ENCODE results near the gene ABCD1.

Gene ABCD1

DNA sequence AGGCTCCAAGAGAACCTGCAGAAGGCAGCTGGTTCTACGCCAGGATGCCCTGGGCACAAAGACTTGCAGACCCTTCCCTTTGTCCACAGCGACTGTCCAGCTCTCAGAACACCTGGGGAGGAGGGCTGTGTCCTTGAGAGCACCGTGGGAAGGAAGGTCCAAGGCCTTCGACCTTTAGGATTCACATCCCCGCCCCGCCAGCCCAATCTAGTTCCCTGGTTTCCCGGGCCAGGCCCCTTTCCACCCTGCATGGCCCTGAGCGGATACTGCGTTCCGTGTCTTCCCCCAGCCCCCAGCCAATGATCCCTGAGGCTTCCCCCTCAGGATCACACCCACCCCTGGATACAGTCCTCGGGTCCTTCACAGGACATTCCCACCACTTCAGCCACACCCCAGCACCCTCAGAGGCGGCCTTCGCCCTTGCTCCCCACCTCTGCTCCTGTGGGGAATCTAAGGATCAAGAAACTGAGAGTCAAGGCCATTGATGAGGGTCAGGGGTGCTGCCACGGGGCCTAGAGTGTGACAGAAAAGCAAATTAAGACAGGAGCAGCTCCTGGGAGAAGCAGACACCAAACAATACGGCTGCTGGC, 9.1 kb downstream of the ABCD1 start:
- ChIA-PET POLR2A (interaction anchor here (1.1 kb wide), 1 partner anchor 13 kb away, joined by 6 read pairs; no protein-coding TSS in a partner anchor), CTCF (interaction anchor here (0.5 to 1.2 kb wide), 6 partner anchors 18 to 1996 kb away, joined by 3 to 5 read pairs (median 3); no protein-coding TSS in a partner anchor)
- TF ChIP-seq ZNF518A (tag by site-specific recombination; conservative IDR thresholded peaks at IDR 0.05; ENCODE audit: low read depth) (no peak), GLI2 (tag by site-specific recombination; IDR thresholded peaks at IDR 0.05; ENCODE audit: borderline replicate concordance, low read depth) (no peak), ZNF747 (tag by site-specific recombination; IDR thresholded peaks at IDR 0.05) (no peak), ZNF555 (tag by site-specific recombination; conservative IDR thresholded peaks at IDR 0.05) (no peak), ZNF324 (tag by site-specific recombination; IDR thresholded peaks at IDR 0.05) (no peak), ZEB2 (tag by site-specific recombination; IDR thresholded peaks at IDR 0.05) (no peak), ZNF791 (tag by site-specific recombination; IDR thresholded peaks at IDR 0.05) (no peak), ZSCAN16 (tag by site-specific recombination; IDR thresholded peaks at IDR 0.05) (no peak), ZNF670 (tag by site-specific recombination; IDR thresholded peaks at IDR 0.05; ENCODE audit: low read depth) (no peak), ZNF549 (tag by site-specific recombination; IDR thresholded peaks at IDR 0.05) (no peak), ZIC2 (tag by site-specific recombination; IDR thresholded peaks at IDR 0.05) (no peak)
- TF ChIP-seq, protein P1, sequence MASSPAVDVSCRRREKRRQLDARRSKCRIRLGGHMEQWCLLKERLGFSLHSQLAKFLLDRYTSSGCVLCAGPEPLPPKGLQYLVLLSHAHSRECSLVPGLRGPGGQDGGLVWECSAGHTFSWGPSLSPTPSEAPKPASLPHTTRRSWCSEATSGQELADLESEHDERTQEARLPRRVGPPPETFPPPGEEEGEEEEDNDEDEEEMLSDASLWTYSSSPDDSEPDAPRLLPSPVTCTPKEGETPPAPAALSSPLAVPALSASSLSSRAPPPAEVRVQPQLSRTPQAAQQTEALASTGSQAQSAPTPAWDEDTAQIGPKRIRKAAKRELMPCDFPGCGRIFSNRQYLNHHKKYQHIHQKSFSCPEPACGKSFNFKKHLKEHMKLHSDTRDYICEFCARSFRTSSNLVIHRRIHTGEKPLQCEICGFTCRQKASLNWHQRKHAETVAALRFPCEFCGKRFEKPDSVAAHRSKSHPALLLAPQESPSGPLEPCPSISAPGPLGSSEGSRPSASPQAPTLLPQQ (tag by site-specific recombination; IDR thresholded peaks at IDR 0.05): no peak
- TF ChIP-seq, protein P2, sequence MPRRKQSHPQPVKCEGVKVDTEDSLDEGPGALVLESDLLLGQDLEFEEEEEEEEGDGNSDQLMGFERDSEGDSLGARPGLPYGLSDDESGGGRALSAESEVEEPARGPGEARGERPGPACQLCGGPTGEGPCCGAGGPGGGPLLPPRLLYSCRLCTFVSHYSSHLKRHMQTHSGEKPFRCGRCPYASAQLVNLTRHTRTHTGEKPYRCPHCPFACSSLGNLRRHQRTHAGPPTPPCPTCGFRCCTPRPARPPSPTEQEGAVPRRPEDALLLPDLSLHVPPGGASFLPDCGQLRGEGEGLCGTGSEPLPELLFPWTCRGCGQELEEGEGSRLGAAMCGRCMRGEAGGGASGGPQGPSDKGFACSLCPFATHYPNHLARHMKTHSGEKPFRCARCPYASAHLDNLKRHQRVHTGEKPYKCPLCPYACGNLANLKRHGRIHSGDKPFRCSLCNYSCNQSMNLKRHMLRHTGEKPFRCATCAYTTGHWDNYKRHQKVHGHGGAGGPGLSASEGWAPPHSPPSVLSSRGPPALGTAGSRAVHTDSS (tag by site-specific recombination; IDR thresholded peaks at IDR 0.05): no peak
- Histone ChIP-seq H3K36me3 (ENCODE audit: control insufficient read depth in 2 of 2, insufficient read depth in 1 of 2, low read length in 2 of 2) (peaks cover 0 to 35% of the 10 kb centered on the region in 2 experiments; a peak in 1 of 3 replicates), H3K4me1 (ENCODE audit: control insufficient read depth, insufficient read depth, low read length) (no peaks in the 10 kb centered on the region), H3K27ac (ENCODE audit: extremely low read depth, low read depth, low read length) (no peak overlapping the region), H3K4me3 (ENCODE audit: low read depth, low read length) (no peak overlapping the region), H3K9me3 (ENCODE audit: control insufficient read depth, insufficient read depth, low read depth, low read length) (no peaks in the 10 kb centered on the region)

DNA sequence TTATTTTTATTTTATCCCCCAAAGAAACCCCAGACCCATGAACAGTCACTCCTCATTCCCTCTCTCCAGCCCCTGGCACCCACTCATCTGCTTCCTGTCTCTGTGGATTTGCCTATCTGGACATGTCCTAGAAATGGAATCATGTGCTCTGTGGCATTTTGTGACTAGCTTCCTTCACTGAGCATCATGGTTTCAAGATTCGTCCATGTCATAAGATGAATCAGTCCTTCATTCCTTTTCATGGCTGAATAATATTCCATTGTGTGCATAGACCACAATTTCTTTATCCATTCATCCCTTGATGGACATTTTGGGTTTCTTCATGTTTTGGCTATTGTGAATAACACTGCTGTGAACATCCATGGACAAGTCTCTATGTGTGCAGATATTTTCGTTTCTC, 10.2 kb downstream of the ABCD1 start:
- Histone ChIP-seq H3K9me3 (ENCODE audit: control insufficient read depth, insufficient read depth, low read depth, low read length) (no peaks in the 10 kb centered on the region), H3K27ac (ENCODE audit: extremely low read depth, low read depth, low read length) (no peak overlapping the region), H3K4me3 (ENCODE audit: low read depth, low read length) (no peak overlapping the region), H3K4me1 (ENCODE audit: control insufficient read depth, insufficient read depth, low read length) (no peaks in the 10 kb centered on the region), H3K36me3 (ENCODE audit: control insufficient read depth in 2 of 2, insufficient read depth in 1 of 2, low read length in 2 of 2) (peaks cover 0 to 26% of the 10 kb centered on the region in 2 experiments; a peak in 1 of 3 replicates)
- ChIA-PET CTCF (interaction anchor here (0.7 kb wide), 1 partner anchor 1997 kb away, joined by 3 read pairs; no protein-coding TSS in a partner anchor), POLR2A (no interaction called here)
- no peak for TF ChIP-seq ZNF561 (tag by site-specific recombination; IDR thresholded peaks at IDR 0.05; ENCODE audit: borderline replicate concordance)
- peak; percentile 100 for TF ChIP-seq ZNF146 (tag by site-specific recombination; IDR thresholded peaks at IDR 0.05)

All from HEK293 (cell line).